Lower leg skin (tissue), 3 donors: ENCODE measurements around the gene HINT1.
"Not testable (repeated sequence)": the region's sequence is repeated elsewhere in the genome, so short reads cannot be mapped to it uniquely, and the experiment has no call there.

Experiments
- CTCF ChIP-seq, 3 donors: fragments of 450-650 bp; IDR thresholded peaks; one replicate each; pipeline ENCODE4 v1.5.1; 2016; ENCODE audit warnings: antibody characterized with exemption in 3 of 3, mild to moderate bottlenecking in 3 of 3, moderate library complexity in 2 of 3
- POLR2A ChIP-seq, 2 donors: fragments of 450-650 bp; IDR thresholded peaks; one replicate each; pipeline ENCODE4 v1.6.1; 2016 to 2017; ENCODE audit warnings: antibody characterized with exemption in 2 of 2, mild to moderate bottlenecking in 1 of 2, moderate library complexity in 1 of 2

- TF ChIP-seq CTCF, POLR2A (IDR thresholded peaks at IDR 0.05): not testable (repeated sequence)
Observed at GRCh38 chr5:131138406-131138805, 26.6 kb downstream of the HINT1 start.
